Endodermal cell (in vitro differentiated cells): ENCODE data around the gene NSG2. TPM values are rescaled to one million over a fixed set of nuclear protein-coding genes. Genes with fewer than 3 reads are reported as not detected.

Source experiments
- DNase-seq: peaks from one replicate; pipeline ENCODE4 v3.0.0-alpha.2; 2017
- H3K27ac ChIP-seq: 2 replicates; pipeline ENCODE4 v1.5.1; 2013; ENCODE audit warnings: mild to moderate bottlenecking, low read depth, low read length, moderate library complexity
- H3K27me3 ChIP-seq: 2 replicates; pipeline ENCODE4 v1.6.1; 2013; ENCODE audit warnings: mild to moderate bottlenecking, low read length, moderate library complexity; ENCODE audit not compliant: insufficient read depth, control insufficient read depth, poor library complexity, severe bottlenecking
- H3K36me3 ChIP-seq: 2 replicates; pipeline ENCODE4 v1.7.0; 2013; ENCODE audit warnings: mild to moderate bottlenecking, low read length, moderate library complexity; ENCODE audit not compliant: control insufficient read depth, insufficient read depth
- H3K4me1 ChIP-seq: one replicate; pipeline ENCODE4 v1.7.0; 2013; ENCODE audit warnings: low read length; ENCODE audit not compliant: control insufficient read depth, insufficient read depth
- H3K4me3 ChIP-seq: 2 replicates; pipeline ENCODE4 v1.5.1; 2013; ENCODE audit warnings: mild to moderate bottlenecking, low read length, moderate library complexity
- H3K9ac ChIP-seq: 2 replicates; pipeline ENCODE4 v1.6.1; 2013; ENCODE audit warnings: mild to moderate bottlenecking, low read length, moderate library complexity; ENCODE audit not compliant: poor library complexity, severe bottlenecking; ENCODE audit errors: extremely low read depth
- H3K9me3 ChIP-seq: 2 replicates; pipeline ENCODE4 v1.6.1; 2013; ENCODE audit warnings: mild to moderate bottlenecking, low read length, moderate library complexity; ENCODE audit not compliant: control insufficient read depth
- H3K27ac Mint-ChIP-seq: 2 replicates; pipeline ENCODE4 v1.8.0; 2020; ENCODE audit warnings: mixed read lengths
- H3K27me3 Mint-ChIP-seq: 2 replicates; pipeline ENCODE4 v1.8.0; 2021; ENCODE audit warnings: mild to moderate bottlenecking, mixed read lengths; ENCODE audit not compliant: insufficient read depth
- H3K36me3 Mint-ChIP-seq: 2 replicates; pipeline ENCODE4 v1.8.0; 2020; ENCODE audit warnings: low read depth, mixed read lengths
- H3K4me1 Mint-ChIP-seq: 2 replicates; pipeline ENCODE4 v1.8.0; 2020; ENCODE audit warnings: mixed read lengths
- H3K4me3 Mint-ChIP-seq: 2 replicates; pipeline ENCODE4 v1.8.0; 2020; ENCODE audit warnings: mild to moderate bottlenecking, moderate library complexity, mixed read lengths
- H3K9me3 Mint-ChIP-seq: 2 replicates; pipeline ENCODE4 v1.8.0; 2020; ENCODE audit warnings: mild to moderate bottlenecking, mixed read lengths
- WGBS, 2 experiments: methylation state at CpG; one replicate each; pipeline versions ENCODE4 v1.1.5 to v1.1.7; 2013; ENCODE audit warnings: missing lambda C conversion rate in 2 of 2, mixed read lengths in 1 of 2; ENCODE audit not compliant: insufficient coverage in 1 of 2, insufficient read length in 1 of 2; 5-methylcytosine and 5-hydroxymethylcytosine counted together
- total RNA-seq, 2 donors: library from RNA; stranded (reverse); fragmentation: NEBNext Ultra II Directional in 1 of 2; extraction: Animal tissue kit (Norgen Biotek cat#: 25700) in 1 of 2; gene quantifications; 2 replicates in 1 of 2; 3 replicates in 1 of 2; pipeline ENCODE4 v1.2.1, GENCODE V29; 2021
- TF ChIP-seq, protein P1 (sequence below): fragments of 200-600 bp; sonication (generic); conservative IDR thresholded peaks from 2 replicates; pipeline ENCODE4 v1.5.0; 2021; ENCODE audit warnings: antibody characterized with exemption, mild to moderate bottlenecking

Gene NSG2
- total RNA-seq, 2 donors from 2014 or later = not detected

DNA sequence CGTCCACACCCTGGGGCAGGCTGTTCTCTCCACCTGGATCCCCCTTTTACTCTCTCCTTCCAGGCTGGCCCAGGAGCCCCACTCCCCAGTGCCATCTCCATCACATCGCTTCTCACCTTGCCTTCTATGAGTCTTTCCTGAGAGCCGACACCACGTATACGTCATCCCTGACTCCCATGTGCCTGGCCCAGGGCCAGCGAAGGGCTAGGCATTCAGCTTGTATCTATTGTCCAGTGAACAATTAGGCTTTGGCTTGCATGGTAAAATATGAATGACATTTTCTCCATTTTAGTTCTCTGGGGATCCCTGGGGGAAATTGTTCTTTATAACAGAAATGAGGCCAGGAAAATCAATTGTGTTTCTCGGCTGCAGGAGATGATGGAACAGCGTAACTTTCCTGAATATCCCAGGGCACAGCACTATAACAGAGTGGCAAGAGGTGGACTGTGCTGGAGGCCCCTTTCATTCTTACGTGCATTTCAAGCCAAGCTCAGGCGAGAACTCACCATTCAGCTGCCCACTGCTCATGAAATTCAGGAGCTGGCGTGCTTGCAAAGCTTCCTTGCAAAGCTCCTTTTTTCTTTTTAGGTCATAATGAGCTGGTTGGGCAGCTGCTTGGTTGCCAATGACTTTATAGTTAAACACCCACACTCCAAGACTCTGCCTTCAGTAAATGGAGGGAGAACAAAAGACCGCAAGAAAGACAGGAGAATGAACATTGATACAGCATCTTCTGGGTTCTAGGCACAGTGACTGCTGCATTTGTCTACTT, 37.7 kb downstream of the NSG2 start:
- no peak for DNase-seq
- no peaks in the 10 kb centered on the region for H3K9me3 ChIP-seq
- TF ChIP-seq, protein P1, sequence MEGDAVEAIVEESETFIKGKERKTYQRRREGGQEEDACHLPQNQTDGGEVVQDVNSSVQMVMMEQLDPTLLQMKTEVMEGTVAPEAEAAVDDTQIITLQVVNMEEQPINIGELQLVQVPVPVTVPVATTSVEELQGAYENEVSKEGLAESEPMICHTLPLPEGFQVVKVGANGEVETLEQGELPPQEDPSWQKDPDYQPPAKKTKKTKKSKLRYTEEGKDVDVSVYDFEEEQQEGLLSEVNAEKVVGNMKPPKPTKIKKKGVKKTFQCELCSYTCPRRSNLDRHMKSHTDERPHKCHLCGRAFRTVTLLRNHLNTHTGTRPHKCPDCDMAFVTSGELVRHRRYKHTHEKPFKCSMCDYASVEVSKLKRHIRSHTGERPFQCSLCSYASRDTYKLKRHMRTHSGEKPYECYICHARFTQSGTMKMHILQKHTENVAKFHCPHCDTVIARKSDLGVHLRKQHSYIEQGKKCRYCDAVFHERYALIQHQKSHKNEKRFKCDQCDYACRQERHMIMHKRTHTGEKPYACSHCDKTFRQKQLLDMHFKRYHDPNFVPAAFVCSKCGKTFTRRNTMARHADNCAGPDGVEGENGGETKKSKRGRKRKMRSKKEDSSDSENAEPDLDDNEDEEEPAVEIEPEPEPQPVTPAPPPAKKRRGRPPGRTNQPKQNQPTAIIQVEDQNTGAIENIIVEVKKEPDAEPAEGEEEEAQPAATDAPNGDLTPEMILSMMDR = no peak
- no peaks in the 10 kb centered on the region for H3K36me3 Mint-ChIP-seq
- peaks cover 3% of the 10 kb centered on the region for H3K27me3 Mint-ChIP-seq
- no peak overlapping the region for H3K4me3 Mint-ChIP-seq
- H3K9ac ChIP-seq = no peak overlapping the region
- H3K27ac Mint-ChIP-seq = no peak overlapping the region
- whole genome bisulfite sequencing, 2 experiments = 88 to 94% methylated on average over 12 of the region's 12 CpGs
- H3K36me3 ChIP-seq = no peaks in the 10 kb centered on the region
- H3K27me3 ChIP-seq = no peaks in the 10 kb centered on the region
- H3K27ac ChIP-seq = peak overlapping the region; percentile 54
- no peaks in the 10 kb centered on the region for H3K9me3 Mint-ChIP-seq
- H3K4me3 ChIP-seq = no peak overlapping the region
- H3K4me1 ChIP-seq = no peaks in the 10 kb centered on the region
- no peaks in the 10 kb centered on the region for H3K4me1 Mint-ChIP-seq

DNA sequence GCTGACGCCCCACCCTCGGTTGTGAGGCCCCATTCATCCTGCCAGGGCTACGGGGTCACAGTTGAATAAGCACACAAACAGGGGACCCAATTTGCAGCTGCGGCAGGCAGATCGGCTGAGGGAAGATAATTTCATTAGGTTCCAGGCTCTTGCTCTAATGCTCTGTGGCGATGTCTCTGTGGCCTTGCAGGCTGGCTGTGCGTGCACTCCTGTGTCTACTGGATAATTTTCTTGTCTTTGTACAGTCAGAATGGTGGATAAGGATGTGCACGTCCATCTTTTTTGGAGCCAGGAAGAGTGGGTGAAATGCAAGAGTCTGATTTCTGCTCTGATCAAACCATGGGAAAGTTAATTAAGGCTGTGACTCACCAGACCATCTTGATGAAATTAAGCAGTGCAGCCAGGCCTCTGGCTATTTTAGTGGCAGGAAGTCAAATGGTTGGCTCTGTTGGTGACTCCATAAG, 39.2 kb downstream of the NSG2 start:
- H3K36me3 Mint-ChIP-seq = no peaks in the 10 kb centered on the region
- Histone ChIP-seq H3K27me3 (no peaks in the 10 kb centered on the region), H3K36me3 (no peaks in the 10 kb centered on the region), H3K9me3 (no peaks in the 10 kb centered on the region), H3K4me3 (no peak overlapping the region), H3K9ac (no peak overlapping the region), H3K27ac (no peak overlapping the region), H3K4me1 (no peaks in the 10 kb centered on the region)
- 85 to 90% methylated on average over 8 of the region's 8 CpGs for WGBS, 2 experiments
- H3K4me3 Mint-ChIP-seq = no peak overlapping the region
- H3K27me3 Mint-ChIP-seq = peaks cover 3% of the 10 kb centered on the region
- TF ChIP-seq, protein P1 = no peak
- no peak overlapping the region for H3K27ac Mint-ChIP-seq
- DNase-seq = no peak
- no peaks in the 10 kb centered on the region for H3K4me1 Mint-ChIP-seq
- no peaks in the 10 kb centered on the region for H3K9me3 Mint-ChIP-seq

DNA sequence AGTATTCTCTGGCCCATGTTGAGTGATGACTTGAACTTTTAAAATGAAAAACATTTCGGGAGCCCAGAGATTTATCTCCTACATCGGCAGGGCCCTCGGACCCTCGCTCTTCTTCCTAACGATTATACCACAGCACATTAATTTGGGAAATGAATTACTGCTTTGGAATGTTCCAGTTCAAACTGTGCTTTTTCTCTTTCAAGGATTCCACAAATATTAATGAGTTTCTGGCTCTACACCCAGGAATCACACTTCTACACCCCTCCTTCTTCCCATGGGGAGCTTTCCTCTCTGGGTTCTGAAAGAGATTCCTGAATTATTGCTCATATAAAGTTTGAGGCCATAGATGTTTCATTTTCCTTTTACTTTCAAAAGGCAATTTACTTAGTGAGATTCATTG, 41.2 kb downstream of the NSG2 start:
- H3K4me1 Mint-ChIP-seq = no peaks in the 10 kb centered on the region
- no peaks in the 10 kb centered on the region for H3K36me3 ChIP-seq

More for the DNA sequence above, 41.2 kb downstream of the NSG2 start:
- Mint-ChIP-seq H3K9me3 (no peaks in the 10 kb centered on the region), H3K4me3 (no peak overlapping the region), H3K27me3 (peaks cover 3% of the 10 kb centered on the region), H3K27ac (no peak overlapping the region), H3K36me3 (no peaks in the 10 kb centered on the region)
- Histone ChIP-seq H3K27ac (no peak overlapping the region), H3K9ac (no peak overlapping the region), H3K9me3 (no peaks in the 10 kb centered on the region), H3K4me3 (no peak overlapping the region), H3K4me1 (no peaks in the 10 kb centered on the region), H3K27me3 (no peaks in the 10 kb centered on the region)
- WGBS, 2 experiments = 96 to 100% methylated on average over 5 of the region's 5 CpGs
- no peak for DNase-seq
- TF ChIP-seq, protein P1 = no peak
